Lower leg skin (tissue), 3 donors: ENCODE data around the gene ZYX.

ENCODE experiments used
- CTCF ChIP-seq, 3 donors: fragments of 450-650 bp; IDR thresholded peaks; one replicate each; pipeline ENCODE4 v1.5.1; 2016; ENCODE audit warnings: antibody characterized with exemption in 3 of 3, mild to moderate bottlenecking in 3 of 3, moderate library complexity in 2 of 3
- POLR2A ChIP-seq, 2 donors: fragments of 450-650 bp; IDR thresholded peaks; one replicate each; pipeline ENCODE4 v1.6.1; 2016 to 2017; ENCODE audit warnings: antibody characterized with exemption in 2 of 2, mild to moderate bottlenecking in 1 of 2, moderate library complexity in 1 of 2

- TF ChIP-seq CTCF (IDR thresholded peaks at IDR 0.05): no peak
- TF ChIP-seq POLR2A (IDR thresholded peaks at IDR 0.05): no peak
Measured at GRCh38 chr7:143381427-143382125, 431 bp downstream of the ZYX start.
